A673 (cell line): ENCODE measurements around the gene VANGL2. TPM values are rescaled to one million over a fixed set of nuclear protein-coding genes. Genes with fewer than 3 reads are reported as not detected.

Experiments used
- BruUV-seq: library from RNA; stranded (reverse); fragments of 400-500 nt; replicated peaks from 2 replicates; lab custom pipeline; 2021; lab: Mats Ljungman, UMichigan
- CTCF ChIA-PET: fragments of 300-600 bp; sonication (Branson Sonifier 250); formaldehyde crosslinking; loops from one replicate; lab custom pipeline; 2022; ENCODE audit warnings: antibody characterized with exemption; lab: Charles Lee
- POLR2A ChIA-PET: fragments of 300-600 bp; sonication (Branson Sonifier 250); formaldehyde crosslinking; loops from one replicate; lab custom pipeline; 2022; ENCODE audit warnings: antibody characterized with exemption; ENCODE audit not compliant: low non-redundant PET; lab: Charles Lee
- DNase-seq: peaks from one replicate; pipeline ENCODE4 v3.0.0-alpha.2; 2015; ENCODE audit warnings: low spot score
- H3K27ac ChIP-seq: fragments of 200-600 bp; sonication (generic); 2 replicates; pipeline ENCODE4 v1.5.1; 2016; ENCODE audit warnings: mixed run types, low read depth, mild to moderate bottlenecking, mixed read lengths, antibody characterized with exemption, low read length; ENCODE audit not compliant: poor library complexity, severe bottlenecking
- H3K27me3 ChIP-seq: fragments of 200-600 bp; sonication (generic); replicated peaks from 2 replicates; pipeline ENCODE4 v1.6.1; 2017; ENCODE audit warnings: mixed run types, low read depth, mild to moderate bottlenecking, mixed read lengths, antibody characterized with exemption, low read length; ENCODE audit not compliant: insufficient read depth, poor library complexity
- H3K36me3 ChIP-seq: fragments of 200-600 bp; sonication (generic); 2 replicates; pipeline ENCODE4 v1.6.1; 2016; ENCODE audit warnings: mixed run types, mild to moderate bottlenecking, mixed read lengths, antibody characterized with exemption, low read length; ENCODE audit not compliant: insufficient read depth, poor library complexity, severe bottlenecking
- H3K4me1 ChIP-seq: fragments of 200-600 bp; sonication (generic); 2 replicates; pipeline ENCODE4 v1.6.1; 2017; ENCODE audit warnings: mixed run types, mild to moderate bottlenecking, mixed read lengths, antibody characterized with exemption, low read length; ENCODE audit not compliant: insufficient read depth, poor library complexity, severe bottlenecking
- H3K4me3 ChIP-seq: fragments of 200-600 bp; sonication (generic); 2 replicates; pipeline ENCODE4 v1.5.1; 2016; ENCODE audit warnings: low read depth, mixed run types, mild to moderate bottlenecking, mixed read lengths, low read length; ENCODE audit not compliant: poor library complexity, severe bottlenecking
- H3K9me3 ChIP-seq: fragments of 200-600 bp; sonication (generic); 2 replicates; pipeline ENCODE4 v1.6.1; 2016; ENCODE audit warnings: mixed run types, low read depth, mild to moderate bottlenecking, mixed read lengths, antibody characterized with exemption, low read length; ENCODE audit not compliant: poor library complexity, severe bottlenecking
- CTCF ChIP-seq: fragments of 300-800, 200-600 bp; sonication (generic); conservative IDR thresholded peaks from 2 replicates; pipeline ENCODE4 v1.5.1; 2017; ENCODE audit warnings: low read depth, mild to moderate bottlenecking, antibody characterized with exemption, low read length, moderate library complexity, mixed read lengths
- EZH2 ChIP-seq: fragments of 200-600 bp; sonication (generic); IDR thresholded peaks from 2 replicates; pipeline ENCODE4 v1.6.1; 2017; ENCODE audit warnings: borderline replicate concordance, low read depth, mild to moderate bottlenecking, mixed read lengths, antibody characterized with exemption, low read length; ENCODE audit not compliant: poor library complexity, severe bottlenecking
- intact Hi-C: fragments of 100-400 bp; cut with micrococcal nuclease; formaldehyde crosslinking; loops from one replicate; pipeline ENCODE4 v1.10.0; 2022; ENCODE audit not compliant: unreplicated experiment
- total RNA-seq: library from RNA; stranded (reverse); gene quantifications from 2 replicates; pipeline ENCODE4 v1.2.3, GENCODE V29; 2021

Gene VANGL2
- total RNA-seq, 1 experiment from 2014 or later, result 20.9 TPM

GRCh38 chr1:160431571-160431970, 31.2 kb downstream of the VANGL2 start:
- H3K4me1 ChIP-seq, result no peaks in the 10 kb centered on the region
- TF ChIP-seq CTCF, result no peak
- TF ChIP-seq EZH2, result no peak
- no TSS peak for BruUV-seq
- POLR2A ChIA-PET, result no interaction called here
- intact Hi-C loops, result no loop called here
- H3K27me3 ChIP-seq, result peaks cover 9% of the 10 kb centered on the region
- no peaks in the 10 kb centered on the region for H3K9me3 ChIP-seq
- CTCF ChIA-PET, result no interaction called here
- H3K4me3 ChIP-seq, result no peak overlapping the region
- no peaks in the 10 kb centered on the region for H3K36me3 ChIP-seq
- DNase-seq, result no peak
- no peak overlapping the region for H3K27ac ChIP-seq

GRCh38 chr1:160432371-160432786, 32.0 kb downstream of the VANGL2 start:
- Histone ChIP-seq H3K36me3 (no peaks in the 10 kb centered on the region), H3K27me3 (peaks cover 9% of the 10 kb centered on the region), H3K4me1 (no peaks in the 10 kb centered on the region), H3K4me3 (no peak overlapping the region), H3K27ac (no peak overlapping the region), H3K9me3 (no peaks in the 10 kb centered on the region)
- BruUV-seq, result no TSS peak
- TF ChIP-seq CTCF, result no peak
- no peak for TF ChIP-seq EZH2
- ChIA-PET CTCF (no interaction called here), POLR2A (no interaction called here)
- intact Hi-C loops, result no loop called here
- no peak for DNase-seq

GRCh38 chr1:160436966-160437365, 36.6 kb downstream of the VANGL2 start:
- CTCF ChIA-PET, result no interaction called here
- Histone ChIP-seq H3K4me3 (no peak overlapping the region), H3K27me3 (peaks cover 9% of the 10 kb centered on the region), H3K27ac (no peak overlapping the region), H3K4me1 (no peaks in the 10 kb centered on the region), H3K36me3 (no peaks in the 10 kb centered on the region), H3K9me3 (no peaks in the 10 kb centered on the region)
- no peak for DNase-seq
- TF ChIP-seq CTCF, result no peak
- TF ChIP-seq EZH2, result no peak
- POLR2A ChIA-PET, result interaction anchor here (0.7 kb wide), 1 partner anchor 543 kb away, joined by 3 read pairs; no protein-coding TSS in a partner anchor
- intact Hi-C loops, result no loop called here
- BruUV-seq, result no TSS peak
